GM21529 (cell line): Measurements from ENCODE around the gene SDK2.
"Not testable (repeated sequence)": the region's sequence is repeated elsewhere in the genome, so short reads cannot be mapped to it uniquely, and the experiment has no call there.

ENCODE experiments used
- ATAC-seq: cut with Tn5 transposase; IDR thresholded peaks from one replicate; pipeline ENCODE4 v1.9.1; 2021; ENCODE audit not compliant: unreplicated experiment

SDK2 gene

DNA sequence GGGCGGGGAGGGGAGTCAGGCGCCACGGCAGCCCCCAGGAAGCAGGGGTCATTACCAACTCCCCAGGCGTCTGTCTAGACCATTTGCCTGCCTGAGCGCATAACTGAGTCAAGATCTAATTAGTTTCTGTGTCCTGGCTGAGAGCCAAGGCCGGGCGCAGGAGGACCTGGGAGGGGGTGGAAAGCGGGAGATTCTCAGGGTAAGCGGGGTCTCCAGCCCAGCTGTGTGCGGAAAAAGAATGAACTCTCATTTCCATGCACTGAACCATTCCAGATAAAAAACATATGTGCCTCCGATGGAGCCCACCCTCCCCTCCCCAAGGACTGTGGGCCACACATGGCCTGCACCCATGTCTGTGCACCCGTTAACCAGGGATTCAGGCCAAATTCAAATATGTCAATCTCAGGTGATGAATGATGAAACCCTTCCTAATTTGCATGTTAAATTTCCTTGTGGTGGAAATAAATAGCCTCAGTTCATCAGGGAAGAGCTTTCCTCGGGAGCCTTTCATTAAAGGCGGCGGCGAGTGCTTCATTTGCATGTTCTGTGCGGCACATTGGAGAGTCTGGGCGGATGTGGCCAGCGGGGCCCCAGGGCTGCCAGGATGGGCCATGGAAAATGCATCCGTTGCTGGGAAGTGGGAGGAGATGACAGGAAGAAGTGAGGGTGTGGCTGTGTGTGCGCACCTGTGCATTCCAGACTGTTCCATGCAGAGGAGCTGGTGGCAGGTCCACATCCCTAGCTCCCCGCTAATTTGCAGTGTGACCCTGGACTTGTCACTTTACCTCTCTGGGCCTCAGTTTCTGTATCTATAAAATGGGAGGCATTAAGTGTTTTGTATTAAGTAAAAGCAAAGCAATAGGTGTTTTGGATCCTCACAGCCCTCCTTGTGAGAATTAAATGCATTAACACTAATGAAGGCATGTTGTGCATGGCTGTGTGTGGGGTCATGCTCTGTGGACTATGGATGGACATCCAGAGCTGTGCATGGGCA, 151.1 kb downstream of the SDK2 start:
- no peak for ATAC-seq

DNA sequence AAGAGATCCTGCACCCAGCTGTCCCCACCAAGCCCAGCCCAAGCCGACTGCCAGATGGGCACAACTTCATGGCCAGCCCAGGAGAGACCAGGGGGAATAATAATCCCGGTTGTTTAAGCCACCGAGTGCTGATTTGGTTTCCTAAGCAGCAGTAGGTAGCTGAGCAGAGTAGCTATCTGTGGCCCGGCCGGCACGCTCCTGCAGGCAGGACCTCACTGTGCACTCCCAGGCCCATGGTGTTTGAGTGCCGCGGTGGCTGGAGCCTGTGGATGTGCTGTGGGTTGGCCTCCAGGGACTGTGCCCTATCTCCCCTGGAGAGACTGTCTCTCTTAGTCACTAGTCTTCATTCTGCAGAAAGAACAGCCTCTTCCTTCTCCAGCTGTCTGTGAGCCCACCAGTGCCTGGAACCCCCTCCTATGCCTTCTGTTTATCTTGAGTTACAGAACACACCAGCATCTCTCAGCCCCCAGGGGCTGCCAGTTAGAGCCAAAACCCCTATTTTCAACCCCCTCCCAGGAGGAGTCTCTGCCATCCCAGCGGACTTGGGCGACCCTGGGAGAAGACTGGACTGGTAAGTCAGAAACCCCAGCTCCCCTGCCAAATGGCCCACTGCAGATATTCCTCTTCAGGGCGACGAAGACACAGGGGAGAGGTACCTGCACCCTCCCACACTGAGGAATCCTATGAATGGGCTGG, 152.0 kb downstream of the SDK2 start:
- no peak for ATAC-seq

DNA sequence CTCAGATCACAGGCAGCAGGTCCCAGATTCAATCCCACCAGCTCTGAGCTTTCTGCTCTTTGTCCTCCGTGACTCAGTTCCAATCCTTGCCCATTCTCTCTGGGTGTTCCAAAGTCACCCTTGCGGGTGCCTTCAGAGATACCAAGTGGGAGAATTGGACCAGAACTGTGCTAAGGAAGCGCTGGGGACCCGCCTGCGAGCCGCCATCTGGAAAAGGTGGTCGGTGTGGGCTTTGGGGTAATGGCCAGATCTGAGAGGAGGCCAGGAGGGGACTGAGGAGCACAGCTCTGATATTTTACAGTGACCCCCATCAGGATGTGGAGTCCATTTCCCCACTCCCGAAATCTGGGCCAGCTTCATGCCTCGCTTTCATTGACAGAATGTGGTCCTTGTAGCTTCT, 152.6 kb downstream of the SDK2 start:
- no peak for ATAC-seq

DNA sequence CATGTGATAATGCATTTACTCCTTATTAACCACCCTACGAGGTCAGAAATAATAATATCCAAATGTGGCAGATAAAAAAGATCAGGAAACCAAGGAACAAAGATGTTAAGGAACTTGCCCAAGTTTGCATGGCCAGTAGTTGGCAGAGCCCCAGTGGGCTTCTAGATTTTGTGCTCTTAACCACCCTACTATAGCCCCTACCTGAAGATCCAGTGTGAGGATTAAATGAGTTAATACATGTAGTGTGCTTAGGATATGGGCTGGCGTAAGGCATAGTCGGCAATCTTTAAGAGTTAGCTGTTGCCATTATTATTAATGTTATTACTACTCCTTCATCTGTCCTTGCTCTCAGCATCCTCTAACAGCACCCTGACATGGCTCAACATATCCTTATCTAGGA, 153.4 kb downstream of the SDK2 start:
- no peak for ATAC-seq

DNA sequence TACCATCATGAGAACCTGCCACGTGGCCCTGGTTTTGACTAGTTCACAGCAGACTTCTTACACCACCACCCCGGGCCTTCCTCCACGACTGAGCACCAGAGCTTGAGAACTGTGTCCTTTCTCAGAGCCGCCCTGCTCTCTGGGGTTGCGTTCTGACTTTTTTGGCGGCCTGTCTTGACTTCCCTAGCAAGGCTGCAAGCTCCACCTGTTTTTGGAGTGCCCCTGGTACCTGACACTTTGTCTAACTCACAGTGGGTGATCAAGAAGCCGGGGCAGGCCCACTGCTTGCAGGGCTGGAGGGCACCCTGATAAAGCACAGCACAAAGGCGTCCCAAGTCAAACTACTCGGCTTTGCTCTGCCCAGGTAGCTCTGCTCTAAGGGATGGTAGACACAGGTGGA, 154.3 kb downstream of the SDK2 start:
- ATAC-seq: no peak

DNA sequence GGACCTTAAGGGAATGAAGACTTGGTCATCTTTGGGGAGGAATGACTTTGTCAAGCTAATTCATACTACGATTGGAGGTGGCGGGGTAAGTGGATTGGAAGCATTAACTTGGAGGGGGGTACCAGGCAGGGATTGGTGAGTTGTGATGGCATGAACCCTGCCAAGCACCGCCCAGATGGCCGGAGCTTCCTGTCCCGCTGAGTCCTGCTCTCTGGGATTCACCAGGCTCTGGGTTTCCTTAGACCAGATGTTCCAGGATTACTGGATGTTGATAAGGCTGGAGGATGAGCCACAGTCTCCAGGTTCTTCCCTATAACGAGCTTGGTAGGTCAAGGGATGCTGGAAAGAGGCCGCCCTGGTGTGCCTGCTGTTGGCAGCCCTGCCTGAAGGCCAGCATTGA, 154.9 kb downstream of the SDK2 start:
- ATAC-seq: no peak

DNA sequence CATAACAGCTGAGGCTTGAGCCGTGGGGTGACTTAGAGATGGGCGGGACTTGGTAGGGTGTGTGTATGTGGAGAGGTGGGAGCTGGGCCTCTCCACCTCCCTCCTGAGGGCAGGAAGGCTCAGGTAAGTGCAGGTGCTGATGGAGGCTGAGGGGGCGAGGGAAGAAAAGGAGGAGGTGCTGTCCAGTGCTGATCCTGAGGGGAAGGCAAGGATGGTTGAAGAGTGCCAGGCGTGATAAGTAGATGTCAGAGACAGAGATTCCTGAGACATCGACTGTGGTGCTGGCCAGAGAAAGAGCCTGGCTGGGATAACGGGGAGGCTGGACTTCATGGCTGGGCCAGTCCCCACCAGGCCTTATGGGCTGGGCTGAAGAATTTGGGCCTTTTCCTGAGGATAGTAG, 159.1 kb downstream of the SDK2 start:
- no peak for ATAC-seq

DNA sequence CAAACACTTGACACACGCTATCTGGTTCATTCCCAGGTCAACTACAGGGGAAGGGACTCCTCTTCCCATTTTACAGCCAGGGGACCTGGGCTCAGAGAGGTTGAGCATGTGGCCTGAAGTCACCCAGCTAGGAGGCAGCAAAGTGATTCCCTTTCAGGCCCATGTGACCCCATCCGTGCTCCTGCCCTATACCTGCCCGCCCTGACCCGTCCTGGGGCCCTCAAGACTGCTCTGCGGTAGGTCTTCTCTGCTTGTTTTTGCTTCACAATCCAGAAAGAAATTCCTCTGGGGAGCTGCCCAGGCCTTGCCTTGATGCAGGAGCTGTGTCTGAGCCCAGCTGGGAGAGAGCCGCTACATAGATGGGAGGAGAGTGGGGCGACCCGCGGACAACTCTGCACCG, 161.4 kb downstream of the SDK2 start:
- no peak for ATAC-seq

DNA sequence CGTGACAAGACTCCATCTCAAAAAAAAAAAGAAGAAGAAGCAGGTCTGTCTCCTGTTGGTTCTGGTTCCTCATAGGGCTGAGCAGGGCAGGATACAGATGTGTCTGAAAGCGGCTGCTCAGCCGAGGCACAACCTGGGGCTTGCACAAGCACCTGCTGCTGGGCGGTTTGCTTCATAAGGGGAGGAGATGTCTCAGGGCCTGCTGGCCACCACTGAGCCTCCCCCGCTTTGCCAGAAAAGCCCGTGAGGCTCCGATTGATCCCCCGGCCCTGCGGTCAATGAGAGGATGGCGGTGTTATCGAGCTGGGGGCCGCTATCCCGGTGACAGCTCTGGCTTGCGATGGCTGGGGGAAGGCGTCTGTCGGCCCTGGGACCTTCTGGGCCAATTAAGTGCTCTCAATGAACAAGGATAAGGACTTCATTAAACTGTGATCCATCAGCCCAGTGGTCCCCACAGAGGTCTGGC, 162.0 kb downstream of the SDK2 start:
- no peak for ATAC-seq

DNA sequence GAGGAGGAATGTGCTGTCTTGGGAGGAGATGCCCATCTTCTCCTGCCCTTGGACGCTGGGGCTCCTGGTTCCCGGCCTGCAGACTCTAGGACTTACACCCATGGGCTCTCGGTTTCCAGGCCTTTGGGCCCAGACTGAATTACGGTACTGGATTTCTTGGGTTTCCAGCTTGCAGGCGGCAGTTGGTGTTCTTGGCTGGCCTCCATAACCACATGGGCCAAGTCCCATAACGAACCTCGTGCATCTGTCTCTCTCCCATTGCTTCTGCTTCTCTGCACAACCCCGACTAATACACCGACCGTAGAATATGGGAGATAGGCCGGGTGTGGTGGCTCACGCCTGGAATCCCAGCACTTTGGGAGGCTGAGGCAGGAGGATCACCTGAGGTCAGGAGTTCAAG, 162.6 kb downstream of the SDK2 start:
- no peak for ATAC-seq

DNA sequence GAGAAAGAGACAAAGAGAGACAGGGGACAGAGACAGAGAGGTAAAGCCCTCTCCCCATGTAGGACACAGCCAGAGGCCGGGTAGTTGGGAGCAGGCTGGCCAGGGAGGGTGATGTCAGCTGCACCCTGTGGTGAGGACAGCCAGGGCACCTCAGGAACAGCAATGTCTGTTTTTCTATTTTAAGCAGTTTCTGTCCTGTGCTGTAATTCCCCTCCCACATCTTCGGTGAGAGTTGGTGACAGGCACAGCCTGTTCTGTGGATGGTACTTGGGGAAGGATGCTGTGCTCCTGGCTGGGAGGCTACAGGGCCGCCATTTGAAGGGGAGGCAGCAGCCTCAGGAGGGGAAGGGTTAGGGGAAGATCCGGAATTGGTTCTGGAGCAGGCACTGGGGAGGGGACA, 163.5 kb downstream of the SDK2 start:
- ATAC-seq: no peak

DNA sequence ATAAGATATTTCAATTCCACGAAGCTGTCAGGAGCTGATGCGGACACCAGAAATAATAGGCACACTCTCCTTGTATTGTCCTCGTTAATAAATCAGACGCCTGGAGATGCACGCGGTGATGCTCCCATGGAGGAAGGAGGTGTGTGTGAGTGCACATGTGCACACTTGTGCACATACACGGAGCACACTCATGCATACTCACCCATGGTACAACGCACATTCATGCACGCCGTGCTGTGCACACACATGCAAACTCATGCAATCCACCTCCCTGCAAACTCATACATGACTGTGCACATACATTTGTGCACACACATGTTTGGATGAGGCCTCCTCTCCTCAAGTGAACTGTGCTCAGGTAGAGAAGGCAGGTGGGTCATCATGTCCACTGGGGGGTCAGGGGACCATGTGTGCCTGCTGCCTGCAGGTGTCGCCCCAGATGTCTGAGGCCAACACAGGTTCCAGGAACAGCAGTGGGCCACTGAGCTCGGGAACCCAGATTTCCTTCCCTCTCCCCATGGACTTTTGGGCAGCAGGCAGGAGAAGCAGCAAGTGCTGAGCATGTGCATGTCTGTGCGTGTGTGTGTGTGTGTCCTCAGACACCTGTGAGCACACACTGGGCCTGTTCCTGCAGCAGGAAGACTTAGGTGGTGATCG, 165.3 kb downstream of the SDK2 start:
- ATAC-seq: no peak

DNA sequence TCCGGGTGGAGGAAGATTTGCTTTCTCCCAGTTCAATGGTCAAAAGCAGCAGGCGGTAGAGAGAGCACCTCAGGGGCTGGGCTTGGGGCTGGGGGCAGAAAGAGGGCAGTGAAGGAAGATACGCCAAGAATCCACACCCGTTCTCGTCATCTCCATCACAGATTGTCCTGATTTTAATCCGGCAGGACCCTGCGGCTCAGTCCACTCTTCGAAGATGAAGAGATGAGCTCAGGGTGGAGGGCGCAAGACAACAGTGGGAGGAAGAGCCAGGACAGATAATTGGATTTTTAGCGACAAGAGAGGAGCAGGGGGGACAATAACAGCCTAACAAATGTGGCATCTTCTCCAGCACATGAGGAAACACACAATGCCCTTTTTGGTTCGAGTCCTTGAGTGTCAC, 165.9 kb downstream of the SDK2 start:
- ATAC-seq: no peak

DNA sequence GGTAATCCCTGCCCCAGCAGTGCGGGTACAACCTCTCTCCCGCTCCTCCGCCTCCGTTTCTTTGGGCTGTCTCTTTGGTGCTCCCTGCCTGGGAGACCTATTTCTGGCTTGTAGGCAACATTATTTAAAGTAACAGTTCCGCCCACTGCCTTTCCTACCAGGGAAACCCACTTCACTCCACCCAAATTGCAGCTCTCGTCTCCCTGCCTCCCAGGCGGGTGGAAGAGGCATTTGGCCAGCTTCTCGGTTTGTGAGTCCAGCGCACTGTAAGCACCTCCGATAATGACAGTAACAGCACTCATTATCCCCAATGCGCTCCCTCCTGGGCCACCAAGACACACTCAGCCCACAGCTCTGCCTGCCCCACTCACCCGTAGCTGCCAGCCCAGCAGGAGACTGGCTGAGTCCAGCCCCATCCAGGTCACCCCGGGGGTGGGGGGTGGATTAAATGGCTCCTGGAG, 167.3 kb downstream of the SDK2 start:
- ATAC-seq: no peak

DNA sequence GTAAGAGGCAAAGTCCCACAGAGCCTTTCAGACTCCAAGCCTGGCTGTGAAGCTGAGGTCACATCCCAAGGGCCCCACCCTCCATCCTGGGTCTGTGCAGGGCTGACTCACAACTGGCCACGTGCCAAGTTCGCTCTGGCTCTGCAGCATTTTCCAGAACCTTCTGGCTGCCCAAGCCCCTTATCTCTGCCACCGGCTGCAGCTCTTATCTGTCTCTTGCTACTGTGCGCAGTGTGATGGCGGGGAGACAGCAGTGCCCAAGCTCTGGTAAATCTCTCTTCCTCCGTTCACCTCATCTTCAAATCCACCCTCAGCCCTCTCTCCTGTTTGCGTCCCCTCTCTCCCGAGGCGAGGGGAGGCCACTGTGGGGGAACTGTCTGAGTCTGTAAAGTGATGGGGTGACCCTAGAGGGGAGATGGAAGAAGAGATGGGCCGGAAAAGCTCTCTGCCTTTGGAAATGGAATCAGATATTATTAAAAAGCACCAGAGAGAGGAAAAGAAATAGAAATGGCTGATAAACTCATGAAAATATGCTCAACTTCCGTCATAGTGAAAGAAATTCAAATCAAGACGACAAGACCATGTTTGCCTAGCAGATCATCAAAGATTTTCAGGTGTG, 169.8 kb downstream of the SDK2 start:
- ATAC-seq: no peak

DNA sequence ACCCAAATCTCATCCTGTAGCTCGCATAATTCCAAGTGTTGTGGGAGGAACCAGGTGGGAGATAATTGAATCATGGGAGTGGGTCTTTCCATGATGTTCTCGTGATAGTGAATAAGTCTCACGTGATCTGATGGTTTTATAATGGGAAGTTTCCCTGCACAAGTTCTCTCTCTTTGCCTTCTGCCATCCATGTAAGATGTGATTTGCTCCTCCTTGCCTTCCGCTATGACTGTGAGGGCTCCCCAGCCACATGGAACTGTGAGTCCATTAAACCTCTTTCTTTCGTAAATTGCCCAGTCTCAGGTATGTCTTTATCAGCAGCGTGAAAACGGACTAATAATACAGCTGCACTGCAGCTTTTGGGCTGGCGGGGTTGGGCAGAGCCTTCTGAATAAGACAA, 171.5 kb downstream of the SDK2 start:
- not testable (repeated sequence) for ATAC-seq

DNA sequence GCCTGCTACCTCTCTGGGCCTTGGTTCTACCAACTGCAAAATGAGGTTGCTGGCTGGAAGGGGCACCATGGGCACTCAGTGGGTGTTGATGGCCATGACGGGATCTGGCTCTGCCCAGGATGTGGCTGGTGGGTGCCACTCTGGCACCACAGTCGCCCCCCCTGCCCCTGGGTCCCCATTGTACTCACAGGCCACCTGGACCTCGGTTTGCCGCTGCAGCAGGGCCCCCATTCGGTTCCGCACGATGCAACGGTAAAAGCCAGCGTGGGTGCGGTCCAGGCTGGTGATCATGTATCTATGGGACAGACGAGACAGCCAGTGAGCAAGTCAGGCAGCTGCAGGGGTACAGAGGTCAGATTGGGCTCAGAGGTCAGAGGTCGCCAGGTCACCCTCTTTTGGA, 172.3 kb downstream of the SDK2 start:
- ATAC-seq: no peak

DNA sequence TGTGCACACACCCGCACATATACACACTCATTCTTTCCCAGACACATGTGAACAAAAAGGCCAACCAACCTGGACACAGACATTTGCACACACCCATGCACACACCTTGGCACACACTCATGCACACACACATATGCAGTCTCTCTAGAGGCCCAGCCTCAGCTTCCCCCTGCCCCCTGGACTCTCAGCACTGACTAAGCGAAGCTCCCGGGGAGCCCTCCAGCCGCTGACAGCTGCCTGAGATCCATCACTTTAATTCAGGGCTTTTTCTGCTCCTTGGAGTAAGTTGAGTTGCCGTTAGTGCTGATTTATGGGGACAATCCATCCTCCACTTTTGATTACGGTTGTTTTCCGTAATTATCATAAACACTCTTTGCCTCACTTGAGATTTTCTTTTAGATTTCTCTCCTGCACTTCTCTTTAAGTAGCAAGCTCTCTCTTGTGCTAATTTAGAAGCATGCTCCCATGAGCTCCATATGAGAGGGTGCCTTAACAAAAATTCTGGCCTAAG, 173.9 kb downstream of the SDK2 start:
- no peak for ATAC-seq

DNA sequence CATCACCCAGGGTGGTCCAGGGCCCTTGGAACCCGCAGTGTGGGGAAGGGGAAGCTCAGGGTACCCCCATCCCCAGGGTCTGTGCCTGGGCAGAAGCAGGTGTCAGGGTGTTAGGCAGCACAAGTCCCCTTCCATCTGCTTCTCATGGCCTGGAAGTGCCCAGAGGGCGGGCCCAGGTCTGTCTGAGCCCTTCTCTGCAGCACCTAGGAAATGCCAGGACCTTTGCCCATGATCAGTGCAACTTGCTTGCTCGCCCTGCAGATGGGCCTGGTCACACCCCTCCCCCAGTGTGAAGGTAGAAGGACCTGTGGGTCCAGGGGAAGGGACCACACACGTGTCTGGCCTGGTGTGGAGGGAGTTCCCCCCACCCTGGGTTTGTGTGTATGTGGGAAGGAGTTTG, 174.9 kb downstream of the SDK2 start:
- no peak for ATAC-seq

DNA sequence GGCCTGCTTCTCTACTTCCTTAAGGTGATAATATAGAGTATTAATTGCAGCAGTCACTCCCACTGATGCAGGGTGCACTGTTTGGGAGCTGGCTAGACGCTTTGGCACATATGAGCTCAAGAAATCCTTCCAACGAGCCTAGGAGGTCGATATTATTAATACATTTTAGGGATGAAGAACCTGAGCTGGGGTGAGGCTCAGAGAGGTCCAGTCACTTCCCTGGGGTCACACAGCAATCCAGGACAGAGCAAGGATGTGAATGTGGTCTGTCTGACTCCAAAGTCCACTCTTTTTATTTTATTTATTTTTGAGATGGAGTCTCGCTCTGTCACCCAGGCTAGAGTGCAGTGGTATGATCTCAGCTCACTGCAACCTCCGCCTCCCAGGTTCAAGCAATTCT, 176.0 kb downstream of the SDK2 start:
- no peak for ATAC-seq

DNA sequence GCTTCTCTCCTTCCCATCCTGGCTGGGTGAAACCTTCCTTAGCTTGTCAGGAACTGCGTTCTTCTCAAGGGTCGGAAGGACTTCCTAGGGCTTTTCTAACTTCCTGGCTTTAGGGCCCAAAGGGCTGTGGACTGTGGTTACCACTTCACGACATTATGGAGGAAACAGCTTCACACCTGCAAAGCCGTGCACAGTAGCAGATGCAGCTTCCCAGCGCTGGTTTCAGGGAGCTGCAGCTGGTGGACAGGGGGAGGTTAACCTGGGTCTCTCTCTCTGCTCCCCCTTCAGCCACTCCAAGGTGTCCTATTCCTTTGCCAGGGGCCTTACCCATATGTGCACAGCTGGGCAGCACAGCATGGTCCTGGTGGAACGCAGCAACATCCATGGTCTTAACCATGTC, 176.6 kb downstream of the SDK2 start:
- no peak for ATAC-seq
